ENCODE measurements around the gene ARSI.

ARSI gene

GRCh38 chr5:150303660-150304386 is 1.1 kb upstream of the ARSI start:
- in situ Hi-C loops (cut with HindIII; ENCODE audit: low pct_ligation_motif_present, low sequenced_read_pairs) = no loop called here
- H3K27me3 ChIP-seq (replicated peaks) = no peaks in the 10 kb centered on the region

GRCh38 chr5:150303070-150303615 is 438 bp upstream of the ARSI start:
- in situ Hi-C loops (cut with HindIII; ENCODE audit: low pct_ligation_motif_present, low sequenced_read_pairs) = no loop called here
- TF ChIP-seq CTCF (IDR thresholded peaks at IDR 0.05; ENCODE audit: low read depth, low read length, missing control alignments) = no peak
- H3K36me3 ChIP-seq (replicated peaks) = no peaks in the 10 kb centered on the region
- H3K4me3 ChIP-seq (ENCODE audit: low read depth, low read length) = peak overlapping the region; percentile 50
- no peak overlapping the region for H3K27ac ChIP-seq
- no peak for DNase-seq
- no peaks in the 10 kb centered on the region for H3K27me3 ChIP-seq (replicated peaks)

More at GRCh38 chr5:150303660-150304386, 1.1 kb upstream of the ARSI start:
- no peak for DNase-seq
- Histone ChIP-seq H3K4me3 (ENCODE audit: low read depth, low read length) (no peak overlapping the region), H3K36me3 (replicated peaks) (no peaks in the 10 kb centered on the region), H3K27ac (no peak overlapping the region)
- no peak for TF ChIP-seq CTCF (IDR thresholded peaks at IDR 0.05; ENCODE audit: low read depth, low read length, missing control alignments)

GRCh38 chr5:150301901-150302300 is 804 bp downstream of the ARSI start:
- in situ Hi-C loops (cut with HindIII; ENCODE audit: low pct_ligation_motif_present, low sequenced_read_pairs) = no loop called here
- no peak for DNase-seq
- no peak for TF ChIP-seq CTCF (IDR thresholded peaks at IDR 0.05; ENCODE audit: low read depth, low read length, missing control alignments)
- H3K36me3 ChIP-seq (replicated peaks) = no peaks in the 10 kb centered on the region
- H3K4me3 ChIP-seq (ENCODE audit: low read depth, low read length) = peak overlapping the region; percentile 50
- no peak overlapping the region for H3K27ac ChIP-seq
- no peaks in the 10 kb centered on the region for H3K27me3 ChIP-seq (replicated peaks)

- Histone ChIP-seq H3K27ac (no peak overlapping the region), H3K4me3 (ENCODE audit: low read depth, low read length) (no peak overlapping the region), H3K27me3 (replicated peaks) (no peaks in the 10 kb centered on the region), H3K36me3 (replicated peaks) (no peaks in the 10 kb centered on the region)
- TF ChIP-seq CTCF (IDR thresholded peaks at IDR 0.05; ENCODE audit: low read depth, low read length, missing control alignments) = no peak
- in situ Hi-C loops (cut with HindIII; ENCODE audit: low pct_ligation_motif_present, low sequenced_read_pairs) = no loop called here
- DNase-seq = no peak
These were observed 1.6 kb downstream of the ARSI start for GRCh38 chr5:150301170-150301505.

GRCh38 chr5:150300496-150301169 is 2.1 kb downstream of the ARSI start:
- H3K36me3 ChIP-seq (replicated peaks) = no peaks in the 10 kb centered on the region
- H3K27ac ChIP-seq = no peak overlapping the region
- no peaks in the 10 kb centered on the region for H3K27me3 ChIP-seq (replicated peaks)
- H3K4me3 ChIP-seq (ENCODE audit: low read depth, low read length) = no peak overlapping the region
- TF ChIP-seq CTCF (IDR thresholded peaks at IDR 0.05; ENCODE audit: low read depth, low read length, missing control alignments) = no peak
- in situ Hi-C loops (cut with HindIII; ENCODE audit: low pct_ligation_motif_present, low sequenced_read_pairs) = no loop called here
- no peak for DNase-seq
